Fibroblast of peridontal ligament (primary cell): Measurements from ENCODE around the gene ENTHD1.
"Not testable (repeated sequence)": the region's sequence is repeated elsewhere in the genome, so short reads cannot be mapped to it uniquely, and the experiment has no call there.

ENCODE experiments used
- DNase-seq: peaks from one replicate; pipeline ENCODE4 v3.0.0-alpha.2; 2010; ENCODE audit errors: extremely low read depth

Gene ENTHD1

GRCh38 chr22:39924286-39924685 is 30.7 kb upstream of the ENTHD1 start:
- DNase-seq = no peak

DNA sequence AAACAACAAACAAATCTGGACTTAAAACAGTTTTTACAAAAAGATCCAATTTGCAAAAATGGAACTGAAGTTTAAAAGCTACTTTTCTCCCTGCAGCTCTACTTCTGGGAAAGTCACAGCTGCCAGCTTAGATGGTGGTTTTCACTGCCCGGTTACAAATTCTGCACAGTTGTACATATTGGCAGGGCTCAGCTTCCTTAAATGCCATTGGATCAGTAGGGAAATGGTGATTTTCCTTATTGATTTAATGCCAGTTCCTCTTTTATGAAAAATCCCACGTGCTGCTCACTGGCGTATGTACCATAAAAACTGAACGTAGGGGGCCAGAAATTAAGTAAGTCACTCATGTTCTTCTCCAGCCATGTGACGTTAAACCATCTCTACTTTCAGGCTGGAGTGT is 30.1 kb upstream of the ENTHD1 start:
- no peak for DNase-seq

- no peak for DNase-seq
Observed at GRCh38 chr22:39920134-39920743, 26.7 kb upstream of the ENTHD1 start.

DNA sequence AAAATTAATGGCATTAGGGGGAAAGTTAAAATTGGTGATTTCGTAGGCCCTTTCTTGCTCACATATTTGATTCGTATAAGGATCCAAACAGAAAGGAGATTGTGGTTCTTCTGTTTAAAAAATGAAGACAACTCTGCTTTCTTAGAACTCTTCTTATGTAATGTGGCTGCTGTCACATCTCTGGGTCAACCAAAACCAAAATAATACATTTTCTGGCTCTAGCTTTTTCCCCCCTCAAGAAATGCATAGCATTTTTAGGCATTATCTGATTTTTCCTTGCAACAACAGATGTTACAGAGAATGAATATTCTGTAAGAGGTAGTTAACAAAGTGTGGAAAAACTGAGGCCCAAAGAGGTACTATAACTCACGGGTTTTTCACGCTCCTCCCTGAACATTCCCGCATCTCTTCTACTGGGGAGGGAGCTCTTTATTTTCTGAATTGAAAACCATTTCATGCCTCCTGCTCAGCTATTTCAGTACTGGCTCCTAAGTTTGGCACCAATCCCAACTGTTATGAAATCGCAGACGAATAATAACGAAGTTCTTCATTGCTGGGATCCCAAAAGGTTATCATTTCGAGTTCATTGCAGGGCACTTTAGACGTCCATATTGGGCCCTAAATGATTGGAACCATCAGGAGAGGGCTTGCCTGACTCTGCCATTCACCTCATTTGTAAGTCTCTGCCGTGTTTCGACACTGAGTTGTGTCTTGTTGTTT is 24.4 kb upstream of the ENTHD1 start:
- no peak for DNase-seq

GRCh38 chr22:39917197-39917643 is 23.7 kb upstream of the ENTHD1 start:
- DNase-seq = no peak

DNA sequence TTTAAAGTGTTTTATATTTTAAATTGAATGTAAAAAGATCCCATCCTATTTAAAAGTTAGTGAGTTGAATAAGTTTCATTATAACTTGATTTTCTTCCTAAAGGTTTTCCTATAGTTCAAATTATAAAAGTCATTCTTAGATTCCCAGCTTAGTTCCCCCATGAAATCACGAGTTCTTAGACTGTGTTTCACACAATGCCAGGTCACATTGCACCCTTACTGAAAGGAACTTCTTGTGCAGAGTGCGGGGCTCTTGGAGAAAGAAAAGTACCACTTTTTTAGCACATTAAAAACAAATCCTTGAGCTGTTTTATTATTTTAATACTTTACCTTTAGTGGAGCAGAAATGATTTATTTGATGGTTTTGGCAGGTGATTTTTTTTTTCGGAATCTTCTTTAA is 22.9 kb upstream of the ENTHD1 start:
- no peak for DNase-seq

GRCh38 chr22:39915295-39915726 is 21.8 kb upstream of the ENTHD1 start:
- no peak for DNase-seq

DNA sequence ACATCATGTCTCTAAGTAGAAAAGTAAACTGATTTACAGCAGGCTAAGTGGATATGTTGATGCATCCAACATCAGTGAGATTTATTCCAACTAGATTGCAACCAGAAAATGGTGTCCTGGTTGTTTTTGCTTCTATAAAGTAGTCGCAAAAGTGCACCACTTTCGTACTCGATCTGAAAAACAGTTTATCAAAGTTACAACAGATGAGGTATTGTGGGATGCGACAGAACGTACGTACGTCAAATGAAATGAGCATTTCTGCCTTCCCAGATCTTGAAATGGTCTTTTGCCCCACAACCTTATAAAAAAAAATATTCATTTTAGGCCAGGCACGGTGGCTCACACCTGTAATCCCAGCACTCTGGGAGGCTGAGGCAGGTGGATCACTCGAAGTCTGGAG is 21.0 kb upstream of the ENTHD1 start:
- no peak for DNase-seq

GRCh38 chr22:39913886-39914285 is 20.3 kb upstream of the ENTHD1 start:
- DNase-seq = no peak

DNA sequence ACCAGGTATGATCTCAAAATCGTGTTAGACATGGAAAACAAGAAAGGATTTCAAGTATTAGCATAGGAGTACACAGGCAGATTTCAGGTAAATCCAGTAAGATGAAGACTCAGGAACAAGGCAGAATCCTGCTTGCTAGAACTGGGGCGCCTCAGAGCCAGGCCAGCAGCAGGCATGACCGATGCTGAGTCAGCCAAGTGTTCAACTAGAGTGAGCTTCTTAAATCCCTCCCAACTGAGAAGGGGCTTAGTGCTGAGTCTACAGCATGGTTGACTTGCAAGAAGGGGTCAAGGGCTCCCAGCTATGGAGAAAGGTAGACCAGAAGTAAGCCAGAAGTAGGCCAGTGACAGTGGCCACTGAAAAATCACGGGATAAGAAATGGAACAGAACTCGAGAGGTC is 19.8 kb upstream of the ENTHD1 start:
- no peak for DNase-seq

GRCh38 chr22:39910876-39911613 is 17.5 kb upstream of the ENTHD1 start:
- DNase-seq = no peak

- DNase-seq = no peak
Observed at GRCh38 chr22:39908737-39909136, 15.2 kb upstream of the ENTHD1 start.

DNA sequence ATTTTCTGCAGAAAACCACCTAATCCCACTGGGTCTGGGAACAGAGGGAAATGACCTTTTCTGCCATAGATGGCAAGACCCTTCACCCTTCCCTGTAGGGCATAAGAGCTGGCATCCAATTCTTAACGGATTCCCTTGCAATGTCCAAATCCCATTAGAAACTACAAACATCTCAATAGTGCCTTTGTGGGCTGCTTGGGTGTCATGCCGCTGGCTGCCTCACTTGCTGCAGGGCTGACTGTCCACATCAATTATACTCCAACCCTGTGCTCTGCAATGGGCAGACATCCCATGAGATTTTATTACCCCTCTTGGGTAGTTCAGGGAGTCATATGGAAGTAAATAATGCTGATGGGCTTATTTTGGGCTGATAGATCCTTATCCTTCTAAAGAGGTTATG is 14.6 kb upstream of the ENTHD1 start:
- DNase-seq = no peak

DNA sequence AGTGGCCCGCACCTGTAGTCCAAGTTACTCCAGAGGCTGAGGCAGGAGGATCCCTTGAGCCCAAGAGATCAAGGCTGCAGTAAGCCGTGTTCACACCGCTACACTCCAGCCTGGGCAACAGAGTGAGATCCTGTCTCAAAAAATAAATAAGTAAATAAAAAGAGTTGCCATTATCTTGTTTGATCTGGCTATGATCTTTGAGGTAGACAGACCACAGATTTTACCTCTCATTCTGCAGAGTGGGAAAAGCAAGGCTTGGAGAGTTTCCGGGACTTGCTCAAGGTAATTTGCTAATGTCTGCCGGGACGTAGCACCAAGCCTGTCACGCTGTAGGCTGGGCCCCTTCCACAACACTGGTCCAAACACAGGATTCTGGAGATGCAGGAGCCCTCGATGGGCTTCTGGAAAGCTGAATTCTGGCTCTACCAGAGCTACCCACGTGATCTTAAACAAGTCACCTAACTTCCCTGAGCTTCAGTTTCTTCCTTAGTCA is 14.1 kb upstream of the ENTHD1 start:
- no peak for DNase-seq

GRCh38 chr22:39907047-39907446 is 13.5 kb upstream of the ENTHD1 start:
- no peak for DNase-seq

DNA sequence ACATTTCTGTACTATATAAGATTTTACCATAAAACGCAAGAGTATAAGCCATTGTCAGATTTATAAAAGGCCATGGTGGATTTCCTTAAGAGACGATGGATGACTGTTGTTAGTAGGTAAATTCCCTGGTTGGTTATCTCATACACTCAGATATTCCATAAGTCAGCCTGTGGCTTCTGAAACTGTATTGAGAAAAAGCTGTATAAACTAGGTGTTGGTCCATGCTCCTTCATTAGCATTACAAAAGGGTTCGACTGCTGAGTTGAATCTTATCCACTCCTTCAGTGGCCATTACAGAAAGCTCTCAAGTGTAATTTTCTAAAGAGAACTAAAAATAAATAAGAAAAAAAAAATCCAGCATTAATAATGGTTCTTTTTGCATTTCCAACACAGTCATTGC is 12.6 kb upstream of the ENTHD1 start:
- DNase-seq = no peak

DNA sequence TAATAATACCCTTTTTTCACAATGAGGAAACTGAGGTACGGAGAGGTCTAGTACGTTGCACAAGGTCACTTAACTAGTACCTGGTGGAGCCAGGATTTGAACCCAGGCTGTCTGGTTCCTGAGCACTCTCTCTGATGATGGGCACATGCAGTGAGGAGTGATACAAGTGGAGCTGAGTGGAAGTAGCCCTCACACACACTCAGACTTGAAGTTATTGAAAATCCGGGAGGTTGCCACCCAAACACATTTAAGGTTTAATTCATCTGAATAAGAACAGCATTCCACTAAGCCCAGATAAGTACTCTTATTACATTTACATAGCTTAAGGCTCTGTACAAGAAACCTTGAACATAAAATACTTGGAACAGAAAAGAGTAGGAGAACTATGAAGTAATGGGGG is 12.1 kb upstream of the ENTHD1 start:
- DNase-seq = no peak

DNA sequence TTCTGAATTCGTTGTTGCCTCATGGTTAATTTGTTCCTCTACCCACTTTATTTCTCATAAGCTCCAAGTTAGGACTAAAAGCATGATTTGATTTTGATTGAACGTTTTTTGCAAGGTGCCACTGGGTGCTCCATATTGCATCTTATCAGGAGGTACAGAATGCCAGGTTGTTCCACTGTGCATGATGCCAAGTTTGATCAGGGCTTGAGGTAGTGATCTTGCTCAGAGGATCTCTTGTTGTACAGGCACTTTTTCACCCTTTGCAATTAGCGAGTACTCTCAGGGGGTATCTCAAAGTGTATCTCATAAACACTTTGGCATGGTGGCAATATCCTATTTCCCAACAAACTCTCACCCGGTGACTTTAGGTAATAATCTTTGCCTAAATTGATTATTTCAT is 11.3 kb upstream of the ENTHD1 start:
- DNase-seq = no peak

DNA sequence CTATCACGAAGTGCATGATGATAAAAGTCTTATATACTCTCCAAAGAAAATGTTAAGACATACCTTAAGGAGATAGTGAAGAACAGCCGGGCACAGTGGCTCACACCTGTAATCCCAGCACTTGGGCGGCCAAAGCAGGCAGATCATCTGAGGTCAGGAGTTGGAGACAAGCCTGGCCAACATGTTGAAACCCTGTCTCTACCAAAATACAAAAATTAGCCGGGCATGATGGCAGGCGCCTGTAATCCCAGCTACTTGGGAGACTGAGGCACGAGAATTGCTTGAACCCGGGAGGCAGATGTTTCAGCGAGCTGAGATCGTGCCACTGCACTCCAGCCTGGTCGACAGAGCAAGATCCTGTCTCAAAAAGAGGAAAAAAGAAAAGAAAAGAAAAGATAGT is 10.5 kb upstream of the ENTHD1 start:
- DNase-seq = not testable (repeated sequence)

- DNase-seq = no peak
Observed at GRCh38 chr22:39901565-39902146, 8.1 kb upstream of the ENTHD1 start.

- DNase-seq = no peak
Observed at GRCh38 chr22:39900306-39901227, 7.0 kb upstream of the ENTHD1 start, which contains the start of gene GRAP2. GRAP2 (plus strand) TSS chr22:39901084; CDS start chr22:39947107, 46,023 bp downstream.
